ENCODE results near the gene GGTLC3.
"Not testable (repeated sequence)": the region's sequence is repeated elsewhere in the genome, so short reads cannot be mapped to it uniquely, and the experiment has no call there.

The GGTLC3 gene

GRCh38 chr22:18512378-18512777 is 5.6 kb downstream of the GGTLC3 start:
- DNase-seq: not testable (repeated sequence)

DNA sequence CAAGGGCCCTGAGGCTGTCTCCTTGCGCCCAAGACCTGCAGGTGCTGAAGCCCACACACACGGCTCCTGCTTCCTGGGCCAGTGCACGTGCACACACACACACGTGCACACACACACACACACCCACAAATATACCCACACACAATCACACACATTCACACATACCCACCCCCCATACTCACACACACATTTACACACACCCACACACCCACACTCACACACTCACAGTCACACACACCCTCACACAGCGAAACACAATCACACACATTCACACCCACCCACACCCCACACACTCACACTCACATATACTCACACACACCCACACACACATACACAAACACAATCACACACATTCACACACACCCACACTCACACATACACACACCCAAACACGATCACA is 6.6 kb downstream of the GGTLC3 start:
- not testable (repeated sequence) for DNase-seq

DNA sequence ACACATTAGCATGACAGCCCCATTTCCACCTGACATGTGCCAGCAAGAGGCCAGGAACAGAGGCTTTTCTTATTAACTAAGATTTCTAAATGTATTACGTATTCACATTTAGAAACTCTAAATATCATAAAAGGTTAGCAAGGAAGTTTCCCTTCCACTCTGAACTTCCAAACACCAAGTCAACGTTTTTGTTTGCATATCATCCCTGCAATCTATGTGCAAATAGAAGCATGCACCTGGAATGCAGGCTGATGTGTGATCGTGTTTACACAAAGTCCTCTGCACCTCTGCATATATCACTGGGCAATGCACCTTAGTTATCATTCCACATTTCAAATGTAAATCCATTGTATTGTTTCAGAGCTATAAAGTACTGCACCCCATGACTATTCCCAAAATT is 21.7 kb downstream of the GGTLC3 start:
- not testable (repeated sequence) for DNase-seq
